ENCODE data around the gene AJAP1. TPM values are rescaled to one million over a fixed set of nuclear protein-coding genes. Genes with fewer than 3 reads are reported as not detected.

Gene AJAP1
- total and polyA plus RNA-seq, 2 experiments from 2014 or later: not detected

DNA sequence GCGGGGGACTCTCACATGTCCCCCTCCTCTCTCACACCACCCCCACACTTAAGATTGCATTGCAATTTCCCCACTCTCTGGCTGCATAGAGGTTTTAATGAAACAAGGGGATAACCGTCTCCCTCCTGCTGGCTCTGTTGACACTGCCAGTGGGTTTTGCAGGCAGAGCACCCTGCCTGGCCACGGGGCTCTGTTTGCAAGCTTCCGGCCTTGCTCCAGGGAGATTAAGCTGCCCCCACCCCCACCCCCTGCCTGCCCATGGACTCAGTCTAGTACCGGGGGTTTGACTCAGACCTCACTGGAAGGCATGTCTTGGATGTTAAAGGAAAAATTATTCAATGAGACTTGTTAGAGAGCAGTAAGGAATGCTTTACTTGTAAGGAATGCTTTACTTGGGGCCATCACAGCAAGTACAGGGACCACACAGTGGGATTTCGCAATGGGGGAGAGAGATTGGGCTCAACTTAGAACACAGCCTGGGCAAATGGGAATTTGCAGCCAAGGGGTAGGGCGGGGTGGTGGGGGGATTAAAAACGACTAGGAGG is 101.0 kb downstream of the AJAP1 start:
- no peaks in the 10 kb centered on the region for H3F3A ChIP-seq (replicated peaks; ENCODE audit: low read depth)
- Mint-ChIP-seq H3K27ac (peak overlapping the region; percentile 91), H3K36me3 (ENCODE audit: low read depth) (peaks cover 43% of the 10 kb centered on the region), H3K4me3 (peak overlapping the region; percentile 52), H3K27me3 (ENCODE audit: insufficient read depth, low read depth, poor library complexity) (peaks cover 4% of the 10 kb centered on the region), H3K9me3 (peaks cover 41% of the 10 kb centered on the region), H3K4me1 (peaks cover 43% of the 10 kb centered on the region)
- H3K4me3 ChIP-seq: no peak overlapping the region
- H3K79me2 ChIP-seq (replicated peaks; ENCODE audit: insufficient read depth): no peaks in the 10 kb centered on the region
- TF ChIP-seq NANOG (IDR thresholded peaks at IDR 0.05; ENCODE audit: borderline replicate concordance) (no peak), CREB1 (CRISPR knock-in tag; IDR thresholded peaks at IDR 0.05; ENCODE audit: low read depth) (no peak), EZH2 (IDR thresholded peaks at IDR 0.05; ENCODE audit: low read depth, unreplicated experiment) (no peak), ZNF331 (CRISPR knock-in tag; IDR thresholded peaks at IDR 0.05; ENCODE audit: low read depth) (no peak), STAT1 (IDR thresholded peaks at IDR 0.05; ENCODE audit: unreplicated experiment) (no peak), CTCF (conservative IDR thresholded peaks at IDR 0.05; ENCODE audit: low read depth in 2 of 2) (no peak), EZH2phosphoT487 (IDR thresholded peaks at IDR 0.05; ENCODE audit: unreplicated experiment) (no peak), POLR2AphosphoS5 (IDR thresholded peaks at IDR 0.05; ENCODE audit: low read depth) (no peak), JUNB (IDR thresholded peaks at IDR 0.05; ENCODE audit: unreplicated experiment) (no peak), ZNF114 (CRISPR knock-in tag; IDR thresholded peaks at IDR 0.05) (no peak)
- TF ChIP-seq, protein P1, sequence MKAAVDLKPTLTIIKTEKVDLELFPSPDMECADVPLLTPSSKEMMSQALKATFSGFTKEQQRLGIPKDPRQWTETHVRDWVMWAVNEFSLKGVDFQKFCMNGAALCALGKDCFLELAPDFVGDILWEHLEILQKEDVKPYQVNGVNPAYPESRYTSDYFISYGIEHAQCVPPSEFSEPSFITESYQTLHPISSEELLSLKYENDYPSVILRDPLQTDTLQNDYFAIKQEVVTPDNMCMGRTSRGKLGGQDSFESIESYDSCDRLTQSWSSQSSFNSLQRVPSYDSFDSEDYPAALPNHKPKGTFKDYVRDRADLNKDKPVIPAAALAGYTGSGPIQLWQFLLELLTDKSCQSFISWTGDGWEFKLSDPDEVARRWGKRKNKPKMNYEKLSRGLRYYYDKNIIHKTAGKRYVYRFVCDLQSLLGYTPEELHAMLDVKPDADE (IDR thresholded peaks at IDR 0.05): no peak
- TF ChIP-seq, protein P2, sequence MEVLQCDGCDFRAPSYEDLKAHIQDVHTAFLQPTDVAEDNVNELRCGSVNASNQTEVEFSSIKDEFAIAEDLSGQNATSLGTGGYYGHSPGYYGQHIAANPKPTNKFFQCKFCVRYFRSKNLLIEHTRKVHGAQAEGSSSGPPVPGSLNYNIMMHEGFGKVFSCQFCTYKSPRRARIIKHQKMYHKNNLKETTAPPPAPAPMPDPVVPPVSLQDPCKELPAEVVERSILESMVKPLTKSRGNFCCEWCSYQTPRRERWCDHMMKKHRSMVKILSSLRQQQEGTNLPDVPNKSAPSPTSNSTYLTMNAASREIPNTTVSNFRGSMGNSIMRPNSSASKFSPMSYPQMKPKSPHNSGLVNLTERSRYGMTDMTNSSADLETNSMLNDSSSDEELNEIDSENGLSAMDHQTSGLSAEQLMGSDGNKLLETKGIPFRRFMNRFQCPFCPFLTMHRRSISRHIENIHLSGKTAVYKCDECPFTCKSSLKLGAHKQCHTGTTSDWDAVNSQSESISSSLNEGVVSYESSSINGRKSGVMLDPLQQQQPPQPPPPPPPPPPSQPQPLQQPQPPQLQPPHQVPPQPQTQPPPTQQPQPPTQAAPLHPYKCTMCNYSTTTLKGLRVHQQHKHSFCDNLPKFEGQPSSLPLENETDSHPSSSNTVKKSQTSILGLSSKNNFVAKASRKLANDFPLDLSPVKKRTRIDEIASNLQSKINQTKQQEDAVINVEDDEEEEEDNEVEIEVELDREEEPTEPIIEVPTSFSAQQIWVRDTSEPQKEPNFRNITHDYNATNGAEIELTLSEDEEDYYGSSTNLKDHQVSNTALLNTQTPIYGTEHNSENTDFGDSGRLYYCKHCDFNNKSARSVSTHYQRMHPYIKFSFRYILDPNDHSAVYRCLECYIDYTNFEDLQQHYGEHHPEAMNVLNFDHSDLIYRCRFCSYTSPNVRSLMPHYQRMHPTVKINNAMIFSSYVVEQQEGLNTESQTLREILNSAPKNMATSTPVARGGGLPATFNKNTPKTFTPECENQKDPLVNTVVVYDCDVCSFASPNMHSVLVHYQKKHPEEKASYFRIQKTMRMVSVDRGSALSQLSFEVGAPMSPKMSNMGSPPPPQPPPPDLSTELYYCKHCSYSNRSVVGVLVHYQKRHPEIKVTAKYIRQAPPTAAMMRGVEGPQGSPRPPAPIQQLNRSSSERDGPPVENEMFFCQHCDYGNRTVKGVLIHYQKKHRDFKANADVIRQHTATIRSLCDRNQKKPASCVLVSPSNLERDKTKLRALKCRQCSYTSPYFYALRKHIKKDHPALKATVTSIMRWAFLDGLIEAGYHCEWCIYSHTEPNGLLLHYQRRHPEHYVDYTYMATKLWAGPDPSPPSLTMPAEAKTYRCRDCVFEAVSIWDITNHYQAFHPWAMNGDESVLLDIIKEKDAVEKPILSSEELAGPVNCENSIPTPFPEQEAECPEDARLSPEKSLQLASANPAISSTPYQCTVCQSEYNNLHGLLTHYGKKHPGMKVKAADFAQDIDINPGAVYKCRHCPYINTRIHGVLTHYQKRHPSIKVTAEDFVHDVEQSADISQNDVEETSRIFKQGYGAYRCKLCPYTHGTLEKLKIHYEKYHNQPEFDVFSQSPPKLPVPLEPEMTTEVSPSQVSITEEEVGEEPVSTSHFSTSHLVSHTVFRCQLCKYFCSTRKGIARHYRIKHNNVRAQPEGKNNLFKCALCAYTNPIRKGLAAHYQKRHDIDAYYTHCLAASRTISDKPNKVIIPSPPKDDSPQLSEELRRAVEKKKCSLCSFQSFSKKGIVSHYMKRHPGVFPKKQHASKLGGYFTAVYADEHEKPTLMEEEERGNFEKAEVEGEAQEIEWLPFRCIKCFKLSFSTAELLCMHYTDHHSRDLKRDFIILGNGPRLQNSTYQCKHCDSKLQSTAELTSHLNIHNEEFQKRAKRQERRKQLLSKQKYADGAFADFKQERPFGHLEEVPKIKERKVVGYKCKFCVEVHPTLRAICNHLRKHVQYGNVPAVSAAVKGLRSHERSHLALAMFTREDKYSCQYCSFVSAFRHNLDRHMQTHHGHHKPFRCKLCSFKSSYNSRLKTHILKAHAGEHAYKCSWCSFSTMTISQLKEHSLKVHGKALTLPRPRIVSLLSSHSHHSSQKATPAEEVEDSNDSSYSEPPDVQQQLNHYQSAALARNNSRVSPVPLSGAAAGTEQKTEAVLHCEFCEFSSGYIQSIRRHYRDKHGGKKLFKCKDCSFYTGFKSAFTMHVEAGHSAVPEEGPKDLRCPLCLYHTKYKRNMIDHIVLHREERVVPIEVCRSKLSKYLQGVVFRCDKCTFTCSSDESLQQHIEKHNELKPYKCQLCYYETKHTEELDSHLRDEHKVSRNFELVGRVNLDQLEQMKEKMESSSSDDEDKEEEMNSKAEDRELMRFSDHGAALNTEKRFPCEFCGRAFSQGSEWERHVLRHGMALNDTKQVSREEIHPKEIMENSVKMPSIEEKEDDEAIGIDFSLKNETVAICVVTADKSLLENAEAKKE (CRISPR knock-in tag; IDR thresholded peaks at IDR 0.05): no peak
- TF ChIP-seq, protein P3, sequence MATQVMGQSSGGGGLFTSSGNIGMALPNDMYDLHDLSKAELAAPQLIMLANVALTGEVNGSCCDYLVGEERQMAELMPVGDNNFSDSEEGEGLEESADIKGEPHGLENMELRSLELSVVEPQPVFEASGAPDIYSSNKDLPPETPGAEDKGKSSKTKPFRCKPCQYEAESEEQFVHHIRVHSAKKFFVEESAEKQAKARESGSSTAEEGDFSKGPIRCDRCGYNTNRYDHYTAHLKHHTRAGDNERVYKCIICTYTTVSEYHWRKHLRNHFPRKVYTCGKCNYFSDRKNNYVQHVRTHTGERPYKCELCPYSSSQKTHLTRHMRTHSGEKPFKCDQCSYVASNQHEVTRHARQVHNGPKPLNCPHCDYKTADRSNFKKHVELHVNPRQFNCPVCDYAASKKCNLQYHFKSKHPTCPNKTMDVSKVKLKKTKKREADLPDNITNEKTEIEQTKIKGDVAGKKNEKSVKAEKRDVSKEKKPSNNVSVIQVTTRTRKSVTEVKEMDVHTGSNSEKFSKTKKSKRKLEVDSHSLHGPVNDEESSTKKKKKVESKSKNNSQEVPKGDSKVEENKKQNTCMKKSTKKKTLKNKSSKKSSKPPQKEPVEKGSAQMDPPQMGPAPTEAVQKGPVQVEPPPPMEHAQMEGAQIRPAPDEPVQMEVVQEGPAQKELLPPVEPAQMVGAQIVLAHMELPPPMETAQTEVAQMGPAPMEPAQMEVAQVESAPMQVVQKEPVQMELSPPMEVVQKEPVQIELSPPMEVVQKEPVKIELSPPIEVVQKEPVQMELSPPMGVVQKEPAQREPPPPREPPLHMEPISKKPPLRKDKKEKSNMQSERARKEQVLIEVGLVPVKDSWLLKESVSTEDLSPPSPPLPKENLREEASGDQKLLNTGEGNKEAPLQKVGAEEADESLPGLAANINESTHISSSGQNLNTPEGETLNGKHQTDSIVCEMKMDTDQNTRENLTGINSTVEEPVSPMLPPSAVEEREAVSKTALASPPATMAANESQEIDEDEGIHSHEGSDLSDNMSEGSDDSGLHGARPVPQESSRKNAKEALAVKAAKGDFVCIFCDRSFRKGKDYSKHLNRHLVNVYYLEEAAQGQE (IDR thresholded peaks at IDR 0.05; ENCODE audit: unreplicated experiment): no peak
- ATAC-seq: peak; percentile 86
- H3K27me3 ChIP-seq (ENCODE audit: insufficient read depth): no peaks in the 10 kb centered on the region
- DNase-seq (ENCODE audit: low spot score): no peak
- no peak overlapping the region for H3K4me2 ChIP-seq
- H3K36me3 ChIP-seq (ENCODE audit: insufficient read depth): 0 out of 2 replicates have a peak, but pooled peaks cover 3% of the 10 kb centered on the region
- no peaks in the 10 kb centered on the region for H4K20me1 ChIP-seq (replicated peaks; ENCODE audit: insufficient read depth)
- H3K27ac ChIP-seq (ENCODE audit: low read depth): no peak overlapping the region
- no peaks in the 10 kb centered on the region for H3K4me1 ChIP-seq (ENCODE audit: insufficient read depth)
- H2AFZ ChIP-seq: no peak overlapping the region
- H3K9me2 ChIP-seq (ENCODE audit: insufficient read depth): no peaks in the 10 kb centered on the region

Data from GM23338 (cell line).